GM03348 (cell line): ENCODE results near the gene CHIT1.

Experiments used
- DNase-seq: peaks from one replicate; pipeline ENCODE4 v3.0.0; 2012; ENCODE audit warnings: low spot score

The CHIT1 gene

GRCh38 chr1:203188686-203189232, 40.7 kb downstream of the CHIT1 start:
- DNase-seq, result no peak

- DNase-seq, result no peak
Observed at GRCh38 chr1:203187689-203188264, 41.7 kb downstream of the CHIT1 start.

- no peak for DNase-seq
Observed at GRCh38 chr1:203187304-203187685, 42.2 kb downstream of the CHIT1 start.

GRCh38 chr1:203186446-203187303, 42.8 kb downstream of the CHIT1 start, which contains the start of gene CHI3L1:
Gene CHI3L1, minus strand, starts transcription at chr1:203186704. Its CDS starts 81 bp downstream, at chr1:203186623.
- DNase-seq, result no peak

DNA sequence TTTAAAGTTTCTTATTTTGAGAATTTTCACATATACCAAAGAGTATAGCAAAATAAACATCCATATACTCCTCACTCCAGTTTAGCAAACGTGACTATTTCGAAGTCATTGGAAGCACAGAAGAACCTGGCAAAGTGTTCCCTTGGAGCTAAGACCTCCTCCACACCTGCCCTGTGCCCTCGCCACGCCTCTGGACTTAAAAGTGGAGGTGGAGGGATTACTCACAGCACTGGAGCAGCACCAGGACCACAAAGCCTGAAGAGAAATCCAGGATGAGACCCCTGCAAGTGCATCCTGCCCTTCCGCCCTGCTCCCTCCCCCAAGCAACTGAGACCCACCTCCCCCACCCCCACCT, 43.4 kb downstream of the CHIT1 start:
- no peak for DNase-seq

- no peak for DNase-seq
Observed at GRCh38 chr1:203185585-203185984, 43.9 kb downstream of the CHIT1 start.

GRCh38 chr1:203185061-203185461, 44.4 kb downstream of the CHIT1 start:
- no peak for DNase-seq

DNA sequence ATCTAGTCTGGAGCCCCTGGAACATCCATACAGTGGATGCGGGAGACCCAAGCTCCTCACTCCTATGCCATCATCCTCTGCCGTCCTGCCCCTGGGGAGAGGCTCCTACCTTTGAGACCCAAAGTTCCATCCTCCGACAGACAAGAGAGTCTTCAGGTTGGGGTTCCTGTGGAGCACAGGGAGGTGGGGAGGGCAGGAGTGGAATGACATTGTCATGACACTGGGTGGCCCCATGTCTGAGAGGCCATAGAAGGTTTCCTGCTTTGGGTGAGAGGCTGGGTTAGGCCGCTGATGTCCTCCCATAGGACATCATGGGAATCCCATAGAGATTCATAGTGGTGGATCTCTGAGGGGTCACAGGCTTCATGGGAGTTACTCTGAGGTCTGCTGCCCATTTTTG, 45.0 kb downstream of the CHIT1 start:
- no peak for DNase-seq

DNA sequence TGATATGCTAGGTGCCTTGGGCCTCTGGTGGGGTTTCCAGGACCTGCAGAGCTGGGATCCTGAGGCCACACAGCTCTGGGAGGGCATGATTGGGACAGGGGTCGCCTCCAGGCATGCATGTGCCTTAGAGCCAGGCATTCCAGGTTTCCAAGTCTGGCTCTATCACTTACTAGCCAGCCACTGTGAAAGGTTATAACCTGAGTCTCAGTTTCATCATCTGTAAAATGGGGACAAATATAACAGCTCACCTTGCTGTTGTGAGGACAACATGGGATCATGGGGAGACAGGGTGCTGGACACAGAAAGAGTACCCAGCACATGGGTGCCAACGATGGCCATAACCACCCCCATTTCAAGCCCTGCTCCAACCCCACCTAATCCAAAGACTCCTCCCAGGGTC, 45.6 kb downstream of the CHIT1 start:
- no peak for DNase-seq

GRCh38 chr1:203182387-203182953, 47.0 kb downstream of the CHIT1 start:
- DNase-seq, result no peak

- DNase-seq, result no peak
Observed at GRCh38 chr1:203181586-203182386, 47.7 kb downstream of the CHIT1 start.

DNA sequence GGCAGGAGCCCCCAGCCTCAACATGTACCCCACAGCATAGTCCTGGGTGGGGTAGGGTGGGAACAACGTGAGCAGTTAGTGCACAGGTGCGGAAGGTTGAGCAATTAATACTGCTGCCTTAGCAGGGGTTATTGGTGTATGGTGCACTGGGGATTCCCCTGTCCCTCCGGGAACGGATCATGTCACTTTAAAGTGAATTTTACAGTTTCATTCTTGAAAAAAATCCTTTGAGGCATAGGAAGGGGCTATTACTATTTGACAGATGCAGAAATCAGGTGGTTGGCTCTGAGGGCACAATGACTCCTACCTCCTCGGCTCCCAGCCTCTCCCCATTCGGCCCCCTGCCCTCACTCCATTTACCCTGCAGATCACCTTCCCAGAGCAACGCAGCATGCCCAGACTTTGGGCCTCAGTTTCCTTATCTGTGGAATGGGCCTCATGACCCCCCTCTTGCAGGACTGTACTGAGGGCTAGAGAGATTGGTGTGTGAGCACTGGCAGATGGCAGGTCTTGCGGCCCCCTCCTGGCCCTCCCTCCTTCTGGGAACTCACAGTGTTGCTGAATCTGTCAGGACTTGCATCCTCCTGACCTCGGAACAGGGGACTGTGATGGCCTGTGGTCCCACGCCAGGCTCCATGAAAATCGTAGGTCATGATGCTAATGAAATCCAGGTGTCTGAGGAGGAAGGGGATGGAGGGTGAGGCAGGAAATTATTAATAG, 48.7 kb downstream of the CHIT1 start:
- DNase-seq, result no peak

GRCh38 chr1:203179667-203180005, 49.8 kb downstream of the CHIT1 start:
- DNase-seq, result no peak

GRCh38 chr1:203178821-203179666, 50.4 kb downstream of the CHIT1 start:
- no peak for DNase-seq

- DNase-seq, result peak; percentile 45
Observed at GRCh38 chr1:203178083-203178482, 51.4 kb downstream of the CHIT1 start.

GRCh38 chr1:203177470-203178039, 51.9 kb downstream of the CHIT1 start:
- peak; percentile 76 for DNase-seq

- no peak for DNase-seq
Observed at GRCh38 chr1:203177036-203177405, 52.5 kb downstream of the CHIT1 start.

DNA sequence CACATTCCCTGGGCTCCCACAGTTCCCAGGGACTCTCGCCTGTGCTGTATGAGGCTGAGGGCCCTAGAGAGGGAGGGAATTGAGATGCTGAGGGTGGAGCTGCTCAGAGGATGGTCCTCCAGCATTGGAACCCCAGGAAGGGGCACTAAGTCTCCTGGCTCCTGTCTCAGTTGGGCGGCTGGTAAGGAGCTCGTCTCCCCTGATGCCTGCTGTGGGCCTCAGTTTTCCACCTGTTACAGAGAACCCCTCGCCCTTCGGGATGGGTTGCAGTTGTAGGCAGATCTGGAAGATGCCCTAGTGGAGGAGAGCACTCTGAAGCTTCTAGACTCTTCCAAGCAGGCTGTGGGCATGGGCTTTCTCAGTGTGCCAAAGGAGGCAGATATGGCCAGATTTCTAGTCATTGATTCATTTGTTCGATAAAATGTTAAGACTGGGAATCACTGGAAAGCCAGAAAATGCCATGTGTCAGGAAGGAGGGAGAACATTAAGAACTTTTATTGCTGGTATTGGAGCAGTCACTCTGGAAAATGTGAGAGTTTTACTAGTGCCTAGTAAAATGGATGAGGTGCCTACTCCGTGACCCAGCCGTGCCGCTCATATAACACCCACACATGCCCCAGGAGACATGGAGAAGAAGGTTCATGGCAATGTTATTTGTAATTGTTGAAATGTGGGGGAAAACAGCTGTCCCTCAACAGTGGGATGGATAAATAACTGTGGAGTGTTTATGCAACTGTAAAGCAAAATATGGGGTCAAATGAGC, 53.0 kb downstream of the CHIT1 start:
- DNase-seq, result no peak

DNA sequence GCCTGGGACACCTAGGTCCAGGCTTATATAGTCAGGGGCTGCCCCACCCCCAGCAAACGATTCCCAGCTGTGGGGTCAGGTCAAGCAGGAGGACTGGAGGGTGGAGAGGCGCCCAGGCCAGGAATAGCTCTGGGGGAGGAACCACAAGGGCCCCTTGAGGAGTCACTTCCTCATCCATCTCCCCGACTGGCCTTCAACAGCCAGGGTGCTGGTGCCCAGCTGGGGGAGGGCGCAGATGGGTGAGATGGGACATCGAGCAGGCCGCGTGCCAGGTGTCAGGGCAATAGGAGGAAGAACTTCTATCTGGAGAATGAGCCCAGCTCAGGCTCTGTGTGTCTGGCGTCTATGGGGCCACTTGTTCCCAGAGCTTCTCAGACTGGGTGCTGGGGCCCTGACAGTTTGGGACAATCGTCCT, 53.6 kb downstream of the CHIT1 start:
- DNase-seq, result peak; percentile 36
